C4-2B (cell line): Measurements from ENCODE around the gene UNC5C.

Source experiments
- CTCF ChIP-seq: fragments of 450-650 bp; conservative IDR thresholded peaks from 2 replicates; pipeline ENCODE4 v1.5.1; 2017; ENCODE audit warnings: mild to moderate bottlenecking
- ZFX ChIP-seq: fragments of 450-650 bp; IDR thresholded peaks from 2 replicates; pipeline ENCODE4 v1.6.1; 2017

- TF ChIP-seq CTCF: no peak
- no peak for TF ChIP-seq ZFX
Observed at GRCh38 chr4:95500361-95500760, 48.4 kb downstream of the UNC5C start.
